Karpas-422 (cell line): ENCODE measurements around the gene ABCD3. TPM values are rescaled to one million over a fixed set of nuclear protein-coding genes. Genes with fewer than 3 reads are reported as not detected.
A peak's percentile ranks its signal among the peaks of the same experiment; 100 is the strongest.
"Not testable (repeated sequence)": the region's sequence is repeated elsewhere in the genome, so short reads cannot be mapped to it uniquely, and the experiment has no call there.

Experiments
- DNase-seq: peaks from one replicate; pipeline ENCODE4 v3.0.0-alpha.2; 2015
- H2AFZ ChIP-seq: fragments of 200-600 bp; sonication (generic); 2 replicates; pipeline ENCODE4 v1.6.1; 2014; ENCODE audit warnings: antibody characterized with exemption, low read length, mixed read lengths
- H3K27ac ChIP-seq: fragments of 200-600 bp; sonication (generic); 2 replicates; pipeline ENCODE4 v1.5.1; 2014; ENCODE audit warnings: mild to moderate bottlenecking, low read length, moderate library complexity
- H3K27me3 ChIP-seq: fragments of 200-600 bp; sonication (generic); 2 replicates; pipeline ENCODE4 v1.6.1; 2014; ENCODE audit warnings: low read length, mixed read lengths
- H3K36me3 ChIP-seq: fragments of 200-600 bp; sonication (generic); 2 replicates; pipeline ENCODE4 v1.6.1; 2014; ENCODE audit warnings: low read length, mixed read lengths; ENCODE audit not compliant: insufficient read depth
- H3K4me1 ChIP-seq: fragments of 200-600 bp; sonication (generic); 2 replicates; pipeline ENCODE4 v1.6.1; 2014; ENCODE audit warnings: mild to moderate bottlenecking, low read length, mixed read lengths
- H3K4me2 ChIP-seq: fragments of 200-600 bp; sonication (generic); 2 replicates; pipeline ENCODE4 v1.6.1; 2014; ENCODE audit warnings: low read length, low read depth, mild to moderate bottlenecking; ENCODE audit not compliant: poor library complexity, severe bottlenecking
- H3K4me3 ChIP-seq: fragments of 200-600 bp; sonication (generic); 2 replicates; pipeline ENCODE4 v1.5.1; 2014; ENCODE audit warnings: mild to moderate bottlenecking, antibody characterized with exemption, low read length, mixed read lengths
- H3K79me2 ChIP-seq: fragments of 200-600 bp; sonication (generic); 2 replicates; pipeline ENCODE4 v1.6.1; 2014; ENCODE audit warnings: mild to moderate bottlenecking, low read length, mixed read lengths
- H3K9ac ChIP-seq: fragments of 200-600 bp; sonication (generic); 2 replicates; pipeline ENCODE4 v1.6.0; 2014; ENCODE audit warnings: low read length
- H3K9me2 ChIP-seq: fragments of 200-600 bp; sonication (generic), shearing (Covaris generic); replicated peaks from 2 replicates; pipeline ENCODE4 v1.6.0; 2014; ENCODE audit warnings: mild to moderate bottlenecking, low read length, moderate library complexity; ENCODE audit not compliant: insufficient read depth
- H3K9me3 ChIP-seq: fragments of 300-700, 200-600 bp; sonication (generic); 2 replicates; pipeline ENCODE4 v1.6.1; 2014; ENCODE audit warnings: low read length, mixed read lengths
- H4K20me1 ChIP-seq: fragments of 200-600 bp; sonication (generic); 2 replicates; pipeline ENCODE4 v1.6.1; 2014; ENCODE audit warnings: mild to moderate bottlenecking, antibody characterized with exemption, low read length, low read depth; ENCODE audit not compliant: insufficient read depth
- total RNA-seq: library from RNA; depleted of rRNA; stranded (reverse); fragments of >200 nt; shearing (Covaris generic); gene quantifications from 2 replicates; pipeline ENCODE4 v1.2.3, GENCODE V29; 2014; ENCODE audit warnings: low replicate concordance; rRNA removed

The ABCD3 gene
- total RNA-seq, result 13.1 and 19.5 TPM in 2 replicates

GRCh38 chr1:94417978-94418663 is at the start of gene ABCD3:
Gene ABCD3, plus strand, starts transcription at chr1:94418389. Its CDS starts 90 bp downstream, at chr1:94418479.
- Histone ChIP-seq H2AFZ (peak within 1 kb of the TSS; percentile 64), H3K4me2 (peak within 1 kb of the TSS; percentile 96), H3K36me3 (no peaks in the 10 kb centered on the region), H3K9me2 (no peaks in the 10 kb centered on the region), H3K9ac (peak within 1 kb of the TSS; percentile 85), H3K4me1 (peaks cover 40% of the 10 kb centered on the region), H4K20me1 (peaks cover 34% of the 10 kb centered on the region), H3K27me3 (no peaks in the 10 kb centered on the region; the same call in 1 of the 2 replicates), H3K9me3 (no peaks in the 10 kb centered on the region), H3K4me3 (peak within 1 kb of the TSS; percentile 90), H3K27ac (no peak within 1 kb of the TSS), H3K79me2 (peaks cover 10% of the 10 kb centered on the region)
- DNase-seq, result peak; percentile 98

GRCh38 chr1:94372771-94373170 is 45.4 kb upstream of the ABCD3 start:
- not testable (repeated sequence) for H3K4me1 ChIP-seq, H3K9ac ChIP-seq, H3K36me3 ChIP-seq, DNase-seq, H3K27me3 ChIP-seq, H3K79me2 ChIP-seq, H3K27ac ChIP-seq, H4K20me1 ChIP-seq, H3K9me2 ChIP-seq, H3K4me2 ChIP-seq, H2AFZ ChIP-seq, H3K4me3 ChIP-seq, H3K9me3 ChIP-seq

GRCh38 chr1:94373311-94373710 is 44.9 kb upstream of the ABCD3 start:
- H3K9me3 ChIP-seq, H3K27me3 ChIP-seq, H2AFZ ChIP-seq, H3K27ac ChIP-seq, H4K20me1 ChIP-seq, H3K4me1 ChIP-seq, DNase-seq, H3K4me2 ChIP-seq, H3K36me3 ChIP-seq, H3K4me3 ChIP-seq, H3K9me2 ChIP-seq, H3K79me2 ChIP-seq, H3K9ac ChIP-seq: not testable (repeated sequence)

- not testable (repeated sequence) for H3K27me3 ChIP-seq, H3K9ac ChIP-seq, H3K9me2 ChIP-seq, H3K27ac ChIP-seq, H3K4me2 ChIP-seq, H3K4me1 ChIP-seq, H3K79me2 ChIP-seq, H3K4me3 ChIP-seq, H2AFZ ChIP-seq, H4K20me1 ChIP-seq, H3K9me3 ChIP-seq, DNase-seq, H3K36me3 ChIP-seq
These were observed 42.5 kb upstream of the ABCD3 start for GRCh38 chr1:94375666-94376065.

- H3K9ac ChIP-seq, H3K79me2 ChIP-seq, H3K36me3 ChIP-seq, H3K27ac ChIP-seq, H3K4me1 ChIP-seq, H3K9me3 ChIP-seq, H3K4me3 ChIP-seq, H3K9me2 ChIP-seq, H4K20me1 ChIP-seq, H3K4me2 ChIP-seq, H2AFZ ChIP-seq, DNase-seq, H3K27me3 ChIP-seq: not testable (repeated sequence)
These were observed 39.7 kb upstream of the ABCD3 start for GRCh38 chr1:94378493-94378892.

- Histone ChIP-seq H3K4me2 (no peak overlapping the region), H3K9ac (no peak overlapping the region)
These were observed 38.6 kb upstream of the ABCD3 start for GRCh38 chr1:94379615-94380014.

GRCh38 chr1:94382201-94382600 is 36.0 kb upstream of the ABCD3 start:
- Histone ChIP-seq H3K9me3 (no peaks in the 10 kb centered on the region), H2AFZ (no peak overlapping the region), H3K4me1 (peaks cover 7% of the 10 kb centered on the region), H3K27me3 (0 out of 2 replicates have a peak, but pooled peaks cover 4% of the 10 kb centered on the region), H3K4me2 (no peak overlapping the region), H3K9me2 (no peaks in the 10 kb centered on the region), H3K27ac (no peak overlapping the region), H3K9ac (no peak overlapping the region), H3K79me2 (no peaks in the 10 kb centered on the region), H3K36me3 (no peaks in the 10 kb centered on the region), H3K4me3 (no peak overlapping the region), H4K20me1 (no peaks in the 10 kb centered on the region)
- no peak for DNase-seq

More at GRCh38 chr1:94379615-94380014, 38.6 kb upstream of the ABCD3 start:
- H3K4me3 ChIP-seq, result no peak overlapping the region
- H3K36me3 ChIP-seq, result no peaks in the 10 kb centered on the region
- no peaks in the 10 kb centered on the region for H3K9me2 ChIP-seq
- H3K4me1 ChIP-seq, result peaks cover 2% of the 10 kb centered on the region
- no peak overlapping the region for H3K27ac ChIP-seq
- no peaks in the 10 kb centered on the region for H3K79me2 ChIP-seq
- no peaks in the 10 kb centered on the region for H3K9me3 ChIP-seq
- H4K20me1 ChIP-seq, result no peaks in the 10 kb centered on the region
- 0 out of 2 replicates have a peak, but pooled peaks cover 4% of the 10 kb centered on the region for H3K27me3 ChIP-seq
- no peak for DNase-seq
- H2AFZ ChIP-seq, result no peak overlapping the region

- no peaks in the 10 kb centered on the region for H3K36me3 ChIP-seq
- no peaks in the 10 kb centered on the region for H3K9me2 ChIP-seq
- H3K9ac ChIP-seq, result no peak overlapping the region
- H3K4me2 ChIP-seq, result no peak overlapping the region
- no peaks in the 10 kb centered on the region for H4K20me1 ChIP-seq
- peaks cover 7% of the 10 kb centered on the region for H3K4me1 ChIP-seq
- 0 out of 2 replicates have a peak, but pooled peaks cover 4% of the 10 kb centered on the region for H3K27me3 ChIP-seq
- no peak overlapping the region for H3K27ac ChIP-seq
- H2AFZ ChIP-seq, result no peak overlapping the region
- no peaks in the 10 kb centered on the region for H3K9me3 ChIP-seq
- H3K79me2 ChIP-seq, result no peaks in the 10 kb centered on the region
- no peak for DNase-seq
- no peak overlapping the region for H3K4me3 ChIP-seq
These were observed 34.2 kb upstream of the ABCD3 start for GRCh38 chr1:94383966-94384408.
